Subcutaneous adipose tissue (tissue), 4 donors: ENCODE results near the gene MRPL48. TPM values are rescaled to one million over a fixed set of nuclear protein-coding genes. Genes with fewer than 3 reads are reported as not detected.

Experiments
- CTCF ChIP-seq: fragments of 450-650 bp; IDR thresholded peaks from one replicate; pipeline ENCODE4 v1.5.1; 2016; ENCODE audit warnings: low read depth, mild to moderate bottlenecking, control low read depth, antibody characterized with exemption, moderate library complexity
- total RNA-seq, 4 donors: library from RNA; depleted of rRNA; stranded (reverse); fragments of >200 nt; gene quantifications; one replicate each; pipeline ENCODE4 v1.1.0, GENCODE V29; 2016

Gene MRPL48
- total RNA-seq, 4 donors from 2014 or later, result 8.2 to 12.4 (median 10.6) TPM

GRCh38 chr11:73907191-73907590 lies 119.5 kb downstream of the MRPL48 start:
- no peak for TF ChIP-seq CTCF

- no peak for TF ChIP-seq CTCF
These were observed 124.4 kb downstream of the MRPL48 start for GRCh38 chr11:73912026-73912425.

- TF ChIP-seq CTCF, result no peak
These were observed 125.8 kb downstream of the MRPL48 start for GRCh38 chr11:73913472-73913871.

GRCh38 chr11:73914284-73914683 lies 126.6 kb downstream of the MRPL48 start:
- no peak for TF ChIP-seq CTCF

Other genes starting within 250 kb of the MRPL48 start
- gene FAM168A, start 189.8 kb upstream of the MRPL48 start, total RNA-seq, result 10 to 100 TPM; 17.9 to 33.2 (median 24.7) TPM
- gene PLEKHB1, start 141.3 kb upstream of the MRPL48 start, total RNA-seq, result 1 to 10 TPM in 1 of 4 donors, under 1 TPM in 1, not detected in 2; 0.88 to 1.7 TPM
- 100 to 1,000 TPM in 3 of 4 donors, 10 to 100 TPM in 1; 96.9 to 145 (median 118) TPM for gene RAB6A, start 26.8 kb upstream of the MRPL48 start, total RNA-seq
- gene COA4, start 89.0 kb downstream of the MRPL48 start, total RNA-seq, result 10 to 100 TPM; 41.4 to 69.0 (median 53.8) TPM
- gene PAAF1, start 89.1 kb downstream of the MRPL48 start, total RNA-seq, result 10 to 100 TPM in 3 of 4 donors, 1 to 10 TPM in 1; 8.2 to 28.4 (median 20.6) TPM
- not detected for gene DNAJB13, start 163.2 kb downstream of the MRPL48 start, total RNA-seq
- 100 to 1,000 TPM in 2 of 4 donors, 10 to 100 TPM in 2; 43.6 to 127 (median 110) TPM for gene UCP2, start 195.0 kb downstream of the MRPL48 start, total RNA-seq
- 1 to 10 TPM in 1 of 4 donors, under 1 TPM in 3; 0.44 to 1.7 (median 0.78) TPM for gene UCP3, start 221.2 kb downstream of the MRPL48 start, total RNA-seq